Measurements from ENCODE around the gene LGALS9B.
"Not testable (repeated sequence)": the region's sequence is repeated elsewhere in the genome, so short reads cannot be mapped to it uniquely, and the experiment has no call there.

Gene LGALS9B

DNA sequence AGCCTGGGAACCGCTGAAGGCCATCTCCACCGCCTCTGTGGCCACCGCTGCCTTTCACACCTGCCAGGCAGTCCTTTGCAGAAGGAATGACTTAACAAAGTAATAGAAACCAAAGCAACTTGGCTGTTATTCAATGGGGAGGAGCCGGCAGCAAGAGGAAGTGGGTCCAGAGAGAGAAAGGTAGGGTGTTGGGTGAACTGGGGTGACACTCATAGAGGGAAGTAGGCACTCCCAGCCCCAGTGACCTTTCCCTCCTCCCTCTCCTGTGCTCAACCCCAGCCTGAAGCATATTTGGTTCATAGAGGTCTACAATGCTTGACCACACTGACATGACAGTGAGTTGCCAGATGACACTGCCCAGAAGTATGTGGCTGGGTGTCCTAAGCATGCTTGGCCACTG, at the start of gene LGALS9B:
TSS of gene LGALS9B (minus strand) at position 93 of the 400 bp plus-strand sequence. CDS start at position 24, 69 bp downstream.
- not testable (repeated sequence) for DNase-seq (ENCODE audit: low read depth)

DNA sequence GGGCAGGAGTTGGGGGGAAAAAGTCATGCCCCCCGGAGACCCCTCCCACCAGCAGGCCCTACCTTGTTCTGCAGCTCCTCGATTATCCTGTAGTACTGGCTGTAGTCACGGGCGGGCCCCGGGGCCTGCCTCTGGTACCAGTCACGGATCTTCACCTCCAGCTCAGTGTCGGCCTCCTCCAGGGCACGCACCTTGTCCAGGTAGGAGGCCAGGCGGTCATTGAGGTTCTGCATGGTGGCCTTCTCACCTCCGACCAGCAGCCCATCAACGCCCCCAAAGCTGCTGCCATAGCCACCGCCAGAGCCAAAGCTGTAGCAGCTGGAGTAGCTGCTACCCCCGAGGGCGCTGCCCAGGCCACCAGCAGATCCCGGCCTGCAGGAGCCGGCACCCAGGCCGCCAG, 49.6 kb upstream of the LGALS9B start:
- not testable (repeated sequence) for DNase-seq (ENCODE audit: low read depth)

DNA sequence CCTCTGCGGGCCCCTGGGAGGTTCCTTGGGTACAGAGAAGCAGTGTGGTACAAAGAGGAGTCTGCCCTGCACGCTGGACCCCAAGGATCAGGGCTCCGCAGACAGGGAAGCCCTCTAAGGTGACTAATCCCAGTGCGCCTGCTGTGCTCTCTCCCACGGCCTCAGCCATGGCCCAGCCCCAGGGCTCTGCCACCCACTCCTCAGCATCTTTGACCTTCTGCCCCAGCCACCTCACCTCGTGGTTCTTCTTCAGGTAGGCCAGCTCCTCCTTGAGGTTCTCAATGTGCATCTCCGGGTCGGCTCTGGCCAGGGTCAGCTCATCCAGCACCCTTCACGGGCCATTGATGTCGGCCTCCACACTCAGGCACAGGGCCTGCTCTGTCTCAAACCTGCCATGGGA, 47.8 kb upstream of the LGALS9B start:
- DNase-seq (ENCODE audit: low read depth), result not testable (repeated sequence)

DNA sequence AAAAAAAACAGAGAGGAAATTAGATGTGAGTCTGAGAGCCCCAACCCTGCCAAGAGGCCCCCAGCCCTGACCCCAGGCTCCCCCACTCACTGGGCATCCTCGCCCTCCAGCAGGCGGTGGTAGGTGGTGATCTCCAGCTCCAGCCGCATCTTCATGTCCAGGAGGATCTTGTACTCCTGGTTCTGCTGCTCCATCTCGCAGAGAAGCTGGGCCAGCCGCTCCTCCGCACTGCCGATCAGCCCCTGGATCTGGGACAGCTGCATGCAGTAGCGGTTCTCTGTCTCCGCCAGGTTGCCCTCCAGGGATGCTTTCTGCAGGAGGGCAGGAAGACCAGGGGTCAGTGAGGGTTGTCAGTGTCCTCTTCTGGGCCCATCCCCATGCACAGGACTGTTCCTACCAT, 46.2 kb upstream of the LGALS9B start:
- DNase-seq (ENCODE audit: low read depth), result not testable (repeated sequence)

DNA sequence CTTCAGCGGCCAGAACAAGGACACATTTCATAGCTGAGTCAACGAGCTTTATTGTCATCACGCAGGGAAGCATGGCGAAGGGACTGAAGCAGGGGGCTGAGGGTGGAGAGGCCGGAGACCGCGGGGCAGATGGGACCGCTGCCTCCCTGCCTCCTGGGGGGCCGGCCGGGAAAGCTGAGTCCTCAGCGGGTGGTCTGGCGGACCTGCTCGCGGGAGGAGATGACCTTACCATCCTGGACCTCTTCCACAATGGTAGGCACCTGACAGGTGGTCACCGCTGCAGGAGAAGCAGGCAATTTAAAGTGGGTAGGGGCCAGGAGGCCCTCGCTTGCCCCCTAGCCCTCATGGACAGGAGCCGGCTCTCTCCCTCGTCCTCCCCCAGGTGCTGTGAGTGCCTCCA, 45.0 kb upstream of the LGALS9B start:
- not testable (repeated sequence) for DNase-seq (ENCODE audit: low read depth)

DNA sequence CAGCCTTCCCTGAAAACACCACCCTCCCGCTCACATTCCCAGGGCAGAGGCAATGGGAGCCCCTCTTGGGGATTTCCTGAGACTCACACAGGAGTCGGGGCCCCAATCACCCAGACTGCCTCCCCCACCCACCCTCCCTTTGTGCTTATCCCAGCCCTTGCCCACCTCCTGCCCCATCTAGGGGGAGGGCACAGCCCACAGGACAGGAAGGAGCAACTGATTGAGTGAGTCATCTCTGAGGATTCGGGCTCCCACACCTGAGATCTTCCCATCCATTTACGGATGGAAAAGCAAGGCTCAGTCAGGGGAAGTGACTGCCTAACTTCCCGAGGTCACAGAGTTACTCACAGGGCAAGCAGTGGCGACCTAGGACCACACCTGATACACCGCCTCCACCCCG, 44.4 kb upstream of the LGALS9B start:
- DNase-seq (ENCODE audit: low read depth), result not testable (repeated sequence)

DNA sequence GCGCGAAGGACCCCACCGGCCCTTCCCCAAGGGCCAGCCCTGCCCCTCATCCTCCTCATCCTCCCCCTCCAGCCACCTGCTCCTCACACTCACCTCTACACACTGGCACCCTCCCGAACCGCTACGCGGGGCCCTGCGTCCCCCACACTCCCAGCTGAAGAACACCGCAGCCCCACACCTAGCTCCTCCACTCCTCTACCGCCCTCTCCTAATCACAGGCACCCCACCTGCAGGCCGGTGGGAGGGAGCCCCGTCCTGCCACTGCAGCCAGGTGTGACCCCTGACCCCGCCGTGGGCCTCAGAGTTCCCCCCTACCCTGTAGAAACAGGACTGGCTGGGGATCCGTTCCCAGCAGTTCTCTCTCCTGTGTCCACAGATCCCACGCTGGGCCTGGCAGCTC, 38.0 kb upstream of the LGALS9B start:
- not testable (repeated sequence) for DNase-seq (ENCODE audit: low read depth)

DNA sequence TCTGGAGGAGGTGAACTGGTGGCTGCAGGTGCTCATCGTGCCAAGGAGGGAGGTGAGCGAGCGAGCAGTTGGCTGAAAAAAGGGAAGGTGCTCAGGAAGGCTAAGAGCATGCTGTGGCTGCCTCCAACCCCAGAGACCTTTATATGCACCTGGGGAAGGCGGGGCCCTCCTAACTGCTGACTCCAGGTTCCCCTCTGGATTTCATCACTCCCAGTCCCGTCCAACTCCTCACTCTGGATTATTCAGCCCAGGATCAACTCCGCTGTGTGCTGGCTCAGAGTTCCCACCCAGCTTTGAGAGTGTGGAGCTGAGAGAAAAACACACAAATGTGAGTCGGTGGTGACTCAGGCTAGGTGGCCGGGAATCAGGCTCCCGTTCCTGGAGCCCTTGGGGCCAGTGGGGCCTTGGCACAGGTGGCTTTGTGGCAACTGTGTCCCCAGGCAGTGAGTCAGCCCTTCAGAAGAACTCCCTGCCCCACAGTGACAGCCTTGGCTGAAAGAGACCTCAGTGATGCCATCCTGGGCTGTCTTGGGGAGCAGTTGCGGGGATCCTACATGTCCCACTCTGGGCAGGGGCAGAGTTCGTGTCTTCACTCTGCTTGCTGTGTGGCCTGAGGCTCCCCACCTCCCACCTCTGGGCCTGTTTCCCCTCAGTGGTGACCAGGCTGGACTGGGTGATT, 37.2 kb upstream of the LGALS9B start:
- DNase-seq (ENCODE audit: low read depth), result not testable (repeated sequence)

DNA sequence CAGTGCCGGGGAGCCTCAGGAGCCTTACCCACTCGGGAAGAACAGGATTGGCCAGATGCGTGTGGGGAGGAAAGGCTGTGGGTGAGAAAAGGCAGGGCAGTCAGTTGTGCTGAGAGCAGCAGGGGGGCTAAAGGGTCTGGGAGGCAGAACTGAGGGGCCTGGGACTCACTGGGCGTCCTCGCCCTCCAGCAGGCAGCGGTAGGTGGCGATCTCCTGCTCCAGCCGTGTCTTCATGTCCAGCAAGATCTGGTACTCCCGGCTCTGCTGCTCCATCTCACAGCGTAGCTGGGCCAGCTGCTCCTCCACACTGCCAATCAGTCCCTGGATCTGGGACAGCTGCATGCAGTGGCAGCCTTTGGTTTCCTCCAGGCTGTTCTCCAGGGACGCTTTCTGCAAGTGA, 34.6 kb upstream of the LGALS9B start:
- not testable (repeated sequence) for DNase-seq (ENCODE audit: low read depth)

DNA sequence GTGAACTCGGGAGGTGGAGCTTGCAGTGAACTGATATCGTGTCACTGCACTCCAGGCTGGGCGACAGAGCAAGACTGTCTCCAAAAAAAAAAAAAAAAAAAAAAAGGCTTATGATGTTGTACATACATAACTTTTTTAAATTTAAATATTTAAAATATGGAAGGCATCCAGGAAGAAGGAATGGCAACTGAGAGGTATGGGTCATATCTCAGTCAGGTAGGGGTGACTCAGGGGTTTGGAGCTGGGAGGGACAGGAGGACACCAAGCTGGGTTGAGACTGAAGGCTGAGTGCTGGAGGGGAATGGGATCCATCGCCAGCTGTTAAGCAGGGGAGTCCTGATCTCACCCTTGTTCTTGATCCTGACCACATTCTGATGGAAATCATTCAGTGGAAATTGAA, 33.0 kb upstream of the LGALS9B start:
- not testable (repeated sequence) for DNase-seq (ENCODE audit: low read depth)

DNA sequence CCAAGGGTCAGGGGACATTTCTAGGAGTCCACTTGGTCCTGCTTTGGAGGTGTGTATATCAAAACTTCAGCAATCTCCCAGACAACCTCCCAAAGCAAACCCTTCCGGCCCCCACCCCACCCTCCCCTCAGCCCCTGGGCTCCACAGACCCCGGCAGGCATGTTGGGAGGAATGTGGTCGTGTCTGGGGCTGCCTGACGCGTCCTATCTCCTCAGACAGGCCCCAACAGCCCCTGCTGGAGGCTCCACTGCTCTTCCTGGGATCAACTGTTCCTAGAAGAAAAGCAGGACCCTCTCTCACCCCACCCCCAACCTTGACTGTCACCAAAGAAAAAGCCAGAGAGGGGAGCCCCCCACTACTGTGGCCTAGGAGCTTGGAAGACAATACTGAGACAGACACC, 28.1 kb upstream of the LGALS9B start:
- DNase-seq (ENCODE audit: low read depth), result not testable (repeated sequence)

DNA sequence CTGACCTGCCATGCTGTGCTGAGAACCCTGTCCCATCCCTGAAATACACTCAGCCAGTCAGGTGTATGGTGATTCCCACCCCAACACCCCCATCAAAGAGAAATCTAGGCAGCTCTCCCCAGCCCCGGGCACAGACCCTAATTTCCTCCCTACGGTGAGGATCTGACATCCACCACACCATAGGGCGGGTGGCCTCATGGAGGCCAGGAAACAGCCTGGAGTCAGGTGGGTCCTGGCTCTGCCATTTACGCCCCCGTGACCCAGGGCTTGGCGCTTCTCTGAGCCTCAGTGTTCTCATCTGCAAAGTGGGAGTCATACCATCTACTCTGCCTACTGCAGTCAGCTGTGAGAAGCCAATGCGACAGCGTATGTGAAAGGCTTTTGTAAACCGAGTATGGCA, 27.4 kb upstream of the LGALS9B start:
- DNase-seq (ENCODE audit: low read depth), result not testable (repeated sequence)

DNA sequence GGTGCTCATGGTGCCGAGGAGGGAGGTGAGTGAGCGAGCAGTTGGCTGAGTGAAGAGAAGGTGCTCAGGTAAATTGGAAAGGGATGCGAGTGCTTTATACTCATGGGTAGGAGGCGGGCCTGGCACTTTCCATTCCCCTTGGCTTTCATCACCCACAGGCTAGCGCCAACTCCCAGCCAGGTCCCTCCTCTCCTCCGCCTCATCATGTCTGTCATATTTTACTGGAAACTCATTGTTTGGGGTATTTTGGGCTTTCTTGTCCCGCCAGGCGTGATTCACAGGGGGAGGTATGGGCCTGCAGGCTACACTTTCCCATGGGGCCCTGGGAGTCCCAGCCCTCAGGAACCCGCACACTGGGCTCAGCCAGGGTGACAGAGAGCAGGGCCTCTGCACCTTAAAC, 26.8 kb upstream of the LGALS9B start:
- DNase-seq (ENCODE audit: low read depth), result not testable (repeated sequence)

DNA sequence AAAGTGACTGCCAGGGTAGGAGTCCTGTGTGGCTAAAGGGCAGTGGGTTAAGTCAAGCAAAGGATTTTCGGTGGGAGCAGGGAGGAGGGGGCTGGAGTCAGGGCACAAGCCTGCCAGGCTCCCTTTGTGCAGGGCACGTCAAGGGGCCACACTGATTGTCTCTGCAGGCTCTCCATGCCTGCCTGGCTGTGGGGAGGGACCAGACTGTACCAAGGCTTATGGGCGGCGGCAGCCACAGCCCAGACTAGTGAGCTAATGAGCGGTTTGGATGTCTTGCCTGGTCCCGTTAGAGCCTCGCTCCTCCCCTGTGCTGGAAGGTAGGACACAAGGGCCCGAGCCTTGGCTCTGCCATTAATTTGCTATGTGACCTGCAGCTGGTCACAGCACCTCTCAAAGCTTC, 25.6 kb upstream of the LGALS9B start:
- DNase-seq (ENCODE audit: low read depth), result not testable (repeated sequence)

DNA sequence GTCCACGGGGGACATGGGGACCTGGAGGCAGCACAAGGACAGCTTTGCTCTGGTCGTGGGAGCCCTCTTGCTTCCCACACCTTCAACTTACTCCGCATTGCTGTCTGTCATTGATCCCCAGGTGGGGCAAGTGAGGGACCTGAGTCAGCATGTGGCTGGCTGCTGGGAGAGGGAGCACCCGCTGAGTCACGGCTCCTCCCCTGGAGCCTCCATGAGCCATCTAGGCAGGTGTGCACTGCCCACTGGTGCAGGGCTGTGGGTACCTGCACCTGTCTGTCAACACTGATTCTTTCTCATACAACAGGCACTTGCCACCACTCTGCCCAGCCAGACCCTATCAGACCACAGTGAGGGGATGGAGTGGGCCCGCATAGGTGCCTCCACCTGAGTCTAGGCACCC, 24.8 kb upstream of the LGALS9B start:
- DNase-seq (ENCODE audit: low read depth), result not testable (repeated sequence)

DNA sequence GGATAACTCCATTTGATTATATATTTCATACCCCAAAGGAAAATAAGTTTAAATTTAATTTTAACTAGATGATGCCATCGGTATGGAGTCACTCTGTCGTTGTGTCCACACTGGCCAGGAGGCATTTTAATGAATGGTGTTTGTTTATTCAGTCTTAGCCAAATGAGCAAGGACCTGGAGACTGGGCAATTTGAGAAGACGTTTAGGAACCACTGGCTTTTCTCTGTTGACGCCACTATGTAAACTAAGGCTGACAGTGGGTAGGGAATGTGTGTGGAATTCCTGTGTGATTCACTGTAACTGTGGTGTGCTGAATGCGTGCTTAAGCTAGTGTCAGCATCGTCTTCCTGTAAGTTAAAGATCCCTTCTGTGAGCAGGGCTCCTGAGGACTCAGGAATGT, 17.6 kb upstream of the LGALS9B start:
- peak; percentile 53 for DNase-seq (ENCODE audit: low read depth)

DNA sequence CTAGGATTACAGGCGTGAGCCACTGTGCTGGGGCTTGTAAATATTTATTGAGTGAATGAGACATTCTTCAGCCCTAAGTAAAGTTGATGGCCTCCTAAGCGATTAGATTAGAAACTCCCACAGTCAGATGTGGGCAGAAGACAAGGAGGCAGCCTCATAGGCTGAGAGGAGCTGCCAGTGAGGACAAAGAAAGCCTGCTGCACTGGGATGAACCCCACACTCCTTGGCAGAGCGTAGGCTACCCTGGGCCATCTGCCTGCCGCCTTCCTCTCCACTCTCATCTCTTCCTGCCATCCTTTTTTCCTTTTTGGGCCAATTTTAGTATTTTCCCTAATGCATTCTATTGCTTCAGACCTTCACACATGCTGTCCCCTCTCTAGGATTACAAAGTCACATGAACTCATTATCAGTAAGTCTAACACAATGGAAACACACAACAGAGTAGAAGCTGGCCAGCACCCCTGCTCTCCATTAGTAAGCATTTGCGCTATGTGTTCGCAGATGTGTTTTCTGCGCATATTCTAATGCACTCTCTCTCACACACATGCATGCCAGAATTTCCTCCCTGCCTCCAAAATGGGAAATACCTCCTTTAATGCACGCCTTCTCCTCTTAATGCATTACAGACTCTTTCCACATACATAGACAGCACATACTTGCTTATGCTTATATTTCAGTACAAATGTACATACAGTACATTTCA, 12.7 kb upstream of the LGALS9B start:
- DNase-seq (ENCODE audit: low read depth), result not testable (repeated sequence)

DNA sequence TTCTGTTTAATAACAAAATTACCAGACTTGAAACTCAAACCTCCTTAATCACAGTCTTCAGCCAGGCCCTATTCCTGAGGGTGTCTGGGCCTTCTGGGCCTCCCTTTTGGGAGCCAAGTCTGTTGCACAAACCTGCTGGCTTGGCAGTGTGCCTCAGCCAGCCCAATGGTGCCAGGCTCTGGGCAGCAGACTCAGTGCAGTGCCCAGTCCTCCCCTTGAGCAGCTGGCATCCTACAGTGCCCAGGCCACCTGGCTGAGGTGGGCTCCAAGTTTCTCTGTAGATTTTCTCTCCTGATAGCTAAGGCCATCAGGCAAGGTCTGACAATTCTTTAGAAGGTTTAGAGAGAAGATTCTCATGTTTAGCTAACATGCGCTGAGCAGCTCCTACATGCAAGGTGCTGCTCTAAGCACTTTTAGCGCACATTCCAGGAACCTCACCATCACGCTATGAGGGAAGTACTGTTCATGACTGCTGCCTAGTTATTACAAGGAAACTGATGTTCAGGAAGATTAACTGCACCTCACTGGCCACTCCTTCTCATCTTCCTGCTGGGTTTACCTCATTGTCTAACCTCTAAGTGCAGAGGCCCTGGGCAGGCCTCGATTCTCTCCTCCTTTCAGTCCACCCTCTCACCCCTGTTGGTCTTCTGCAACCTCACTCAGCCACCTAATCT, 10.2 kb upstream of the LGALS9B start:
- DNase-seq (ENCODE audit: low read depth), result not testable (repeated sequence)

DNA sequence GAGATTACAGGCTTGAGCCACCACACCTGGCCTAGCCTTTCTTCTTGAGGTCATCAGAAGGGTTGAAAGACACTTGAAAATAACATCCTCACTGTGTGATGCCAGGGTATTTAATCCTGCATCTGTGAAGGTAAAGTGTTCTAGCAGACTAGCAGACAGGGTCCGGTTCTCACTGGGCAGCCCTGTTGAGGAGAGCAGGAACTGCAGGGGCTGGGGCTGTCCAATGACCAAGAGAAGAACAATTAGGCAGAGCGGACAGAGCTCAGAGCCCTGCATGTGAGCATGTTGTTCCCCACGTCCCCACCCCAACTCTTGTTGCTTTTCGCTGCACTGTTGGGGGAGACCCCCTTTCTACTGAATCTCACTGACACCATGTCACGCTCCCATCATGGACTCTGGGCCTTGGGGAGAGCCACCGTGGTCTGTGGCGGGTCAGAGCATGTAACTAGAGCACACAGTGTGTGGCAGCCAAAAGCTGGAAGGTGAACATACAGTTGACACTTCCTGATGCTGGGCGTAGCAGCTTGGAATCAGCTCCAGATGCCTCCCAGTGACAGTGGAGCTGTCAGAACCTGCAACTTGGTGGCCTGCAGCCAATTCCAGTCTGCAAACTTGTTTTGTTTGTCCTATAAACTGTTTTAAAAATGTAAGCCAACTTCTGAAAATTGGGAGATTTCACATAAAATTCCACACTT, 7.9 kb upstream of the LGALS9B start:
- DNase-seq (ENCODE audit: low read depth), result not testable (repeated sequence)

DNA sequence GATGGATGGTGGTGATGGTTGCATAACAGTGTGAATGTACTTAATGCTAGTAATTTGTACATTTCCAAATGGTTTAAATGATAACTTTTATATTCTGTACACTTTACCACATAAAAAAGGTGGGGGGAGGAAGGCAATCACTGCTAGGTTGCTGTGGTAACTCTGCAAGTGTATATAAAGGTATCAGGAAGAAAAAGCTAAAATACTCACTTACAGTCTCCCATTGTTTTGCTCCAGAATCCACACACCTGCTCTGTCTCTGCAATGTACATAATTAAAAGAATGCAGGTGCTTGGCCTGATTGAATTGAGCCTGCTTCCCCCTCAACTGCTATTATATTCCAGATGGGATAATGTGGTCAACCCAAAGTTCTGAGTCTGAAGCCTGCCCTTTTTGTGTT, 6.7 kb upstream of the LGALS9B start:
- not testable (repeated sequence) for DNase-seq (ENCODE audit: low read depth)

DNA sequence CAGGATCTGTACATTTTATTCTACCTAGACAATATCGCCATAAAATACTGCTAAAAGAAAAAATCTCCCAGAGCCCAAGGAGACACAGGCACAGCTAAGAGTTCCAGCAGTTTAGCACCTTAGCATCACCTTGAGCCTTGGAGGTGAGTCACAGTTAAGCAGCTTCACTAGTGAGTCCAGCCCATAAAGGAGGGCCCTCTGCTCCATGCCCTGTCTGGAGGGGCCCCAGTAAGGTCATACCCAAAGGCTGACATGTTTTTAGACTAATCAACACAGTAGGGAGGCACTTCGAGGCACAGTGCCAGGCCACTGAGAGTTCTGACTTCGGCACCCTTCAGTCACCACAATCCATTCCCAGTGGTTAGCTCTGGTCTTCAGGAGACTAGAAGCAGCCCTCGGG, 2.6 kb upstream of the LGALS9B start:
- DNase-seq (ENCODE audit: low read depth), result not testable (repeated sequence)

DNA sequence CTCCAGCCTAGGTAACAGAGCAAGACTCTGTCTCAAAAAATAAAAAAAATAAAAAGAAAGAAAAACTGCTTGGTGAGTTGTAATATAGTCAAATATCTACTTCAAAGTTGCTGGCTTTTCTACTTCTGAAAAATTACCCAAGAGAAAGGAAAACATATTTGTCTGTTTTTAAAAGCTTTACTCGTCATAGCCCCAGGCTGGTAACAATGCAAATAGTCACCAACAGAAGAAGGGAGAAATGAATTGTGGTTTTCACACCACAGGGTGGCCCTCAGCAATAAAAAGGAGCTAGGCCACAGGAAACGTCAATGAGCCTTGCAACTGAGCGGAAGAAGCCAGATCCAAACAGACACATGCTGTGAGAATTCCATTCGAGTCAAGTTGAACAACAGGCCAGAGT, 1.8 kb upstream of the LGALS9B start:
- DNase-seq (ENCODE audit: low read depth), result not testable (repeated sequence)

All from GM04503 (cell line).